ENCODE measurements around the gene BAZ2B.
"Not testable (repeated sequence)": the region's sequence is repeated elsewhere in the genome, so short reads cannot be mapped to it uniquely, and the experiment has no call there.

BAZ2B gene

DNA sequence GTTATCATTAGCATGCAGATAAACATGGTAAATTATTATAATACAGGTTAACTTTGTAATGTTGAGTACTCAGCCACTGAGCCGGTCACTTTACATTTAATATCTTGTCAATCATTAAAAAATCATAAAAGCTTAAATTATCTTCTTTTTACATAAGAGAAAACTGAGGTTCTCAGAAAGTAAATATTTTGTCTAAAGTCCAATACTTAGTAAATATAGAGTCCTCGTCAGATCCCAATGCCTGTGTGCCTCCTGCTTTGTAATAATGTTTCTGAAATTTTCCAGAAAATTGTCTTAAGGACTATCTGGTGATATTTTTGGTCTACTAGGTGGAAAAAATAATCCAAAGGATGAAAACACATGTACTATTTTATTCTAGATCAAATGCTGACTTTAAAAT lies 213.6 kb downstream of the BAZ2B start:
- no peak for FAIRE-seq

DNA sequence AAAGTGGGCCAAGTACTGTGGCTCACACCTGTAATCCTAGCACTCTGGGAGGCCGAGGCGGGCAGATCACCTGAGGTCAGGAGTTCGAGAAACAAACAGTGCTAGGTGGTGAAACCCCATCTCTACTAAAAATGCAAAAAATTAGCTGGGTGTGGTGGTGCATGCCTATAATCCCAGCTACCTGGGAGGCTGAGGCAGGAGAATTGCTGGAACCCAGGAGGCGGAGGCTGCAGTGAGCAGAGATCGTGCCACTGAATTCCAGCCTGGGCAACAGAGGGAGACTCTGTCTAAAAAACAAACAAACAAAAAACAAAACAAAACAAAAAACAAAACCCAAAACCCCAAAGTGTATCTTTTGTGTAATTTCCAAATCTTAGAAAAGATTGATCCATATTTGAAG lies 214.2 kb downstream of the BAZ2B start:
- not testable (repeated sequence) for FAIRE-seq

DNA sequence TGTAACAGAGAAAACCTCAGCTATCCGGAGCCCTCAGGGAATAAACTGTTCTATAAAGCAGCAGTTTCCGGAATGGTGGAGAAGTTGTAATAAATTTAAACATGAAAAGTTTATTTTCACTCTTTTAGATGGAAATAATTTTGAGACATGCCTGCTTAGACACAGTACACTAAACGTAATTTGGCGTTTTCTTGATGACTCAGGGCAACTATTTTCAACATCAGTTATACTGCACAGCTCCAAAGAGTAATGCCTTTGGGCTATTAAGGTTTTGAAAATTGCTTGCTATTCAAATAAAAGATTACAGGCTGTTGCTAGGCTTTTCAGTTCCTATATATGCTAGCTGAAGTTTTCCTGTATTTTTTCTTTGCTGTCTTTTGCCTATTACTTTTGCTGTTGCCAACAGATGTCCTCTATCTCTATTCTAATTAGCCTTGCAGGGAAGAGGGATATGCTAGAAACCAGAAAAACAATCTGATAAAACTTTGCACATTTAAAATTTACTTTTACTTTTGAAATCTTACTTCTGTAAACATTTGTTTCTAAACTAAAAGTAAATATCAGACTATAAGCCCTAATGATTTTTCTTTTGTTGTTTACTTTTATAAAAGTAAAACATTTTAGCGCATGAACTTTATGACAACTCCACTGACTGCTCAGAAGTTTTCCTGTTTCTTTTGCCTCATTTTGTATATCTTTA lies 216.5 kb downstream of the BAZ2B start:
- FAIRE-seq: peak; percentile 84

DNA sequence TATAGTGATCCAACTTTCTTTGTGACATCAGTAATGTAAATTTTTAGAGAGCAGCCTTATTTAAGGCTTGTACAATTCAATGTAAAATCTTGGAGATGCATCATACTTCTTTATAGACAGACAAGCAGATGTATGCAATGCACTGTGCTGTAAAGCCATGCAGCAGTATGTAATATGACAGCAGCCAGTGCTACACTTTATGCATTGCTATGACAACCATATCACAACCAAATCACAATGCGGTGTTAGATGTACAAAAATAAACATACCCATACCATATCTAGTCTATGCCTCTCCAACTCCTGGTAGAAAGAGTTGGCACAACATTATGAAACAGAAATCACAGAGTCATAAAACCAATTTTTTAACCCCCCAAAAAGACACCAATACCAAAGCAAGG lies 219.5 kb downstream of the BAZ2B start:
- FAIRE-seq: no peak

DNA sequence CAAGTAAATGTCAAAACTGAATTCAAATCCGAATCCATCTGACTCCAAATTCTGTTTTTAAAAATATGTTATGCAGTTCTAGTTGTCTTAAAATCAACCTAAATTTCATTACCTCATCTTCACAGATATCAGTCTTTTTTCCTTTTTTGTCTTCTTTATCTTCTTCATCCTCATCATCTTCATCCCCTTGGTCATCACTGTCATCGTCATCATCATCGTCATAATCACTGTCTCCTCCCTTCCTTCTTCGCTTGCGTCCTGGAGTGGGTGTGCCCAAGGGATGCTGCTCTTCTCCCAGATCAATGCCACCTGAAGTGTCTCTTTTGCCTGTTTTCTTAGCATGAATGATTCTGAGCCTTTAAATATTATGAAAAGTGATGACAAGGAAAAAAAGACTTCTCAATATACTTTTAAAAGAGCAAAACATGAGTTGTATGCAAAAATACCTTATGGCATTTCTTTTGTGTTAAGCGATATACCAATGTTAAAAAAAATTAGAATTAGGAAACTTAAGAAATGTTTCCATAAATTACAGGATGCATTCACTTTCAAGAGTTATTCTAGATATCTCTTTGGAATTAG lies 233.8 kb downstream of the BAZ2B start:
- no peak for FAIRE-seq

DNA sequence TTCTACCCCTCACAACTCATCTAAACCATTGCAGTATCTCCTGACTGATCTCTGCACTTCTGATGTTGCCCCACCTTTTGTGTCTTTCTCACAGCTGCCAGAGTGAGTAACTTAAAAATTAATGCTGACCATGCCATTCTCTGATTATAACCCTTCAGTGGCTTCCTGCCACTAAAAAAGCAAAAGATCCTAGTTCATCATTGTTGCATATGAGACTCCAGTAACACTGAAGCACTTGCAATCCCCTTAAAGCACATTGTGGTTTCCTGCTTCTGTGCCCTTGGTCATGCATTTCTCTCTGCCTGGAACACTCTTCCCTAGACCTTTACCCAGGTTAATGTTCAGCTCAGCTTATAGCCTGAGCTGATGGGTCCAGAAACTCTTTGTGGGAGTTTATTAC lies 234.8 kb downstream of the BAZ2B start:
- no peak for FAIRE-seq

DNA sequence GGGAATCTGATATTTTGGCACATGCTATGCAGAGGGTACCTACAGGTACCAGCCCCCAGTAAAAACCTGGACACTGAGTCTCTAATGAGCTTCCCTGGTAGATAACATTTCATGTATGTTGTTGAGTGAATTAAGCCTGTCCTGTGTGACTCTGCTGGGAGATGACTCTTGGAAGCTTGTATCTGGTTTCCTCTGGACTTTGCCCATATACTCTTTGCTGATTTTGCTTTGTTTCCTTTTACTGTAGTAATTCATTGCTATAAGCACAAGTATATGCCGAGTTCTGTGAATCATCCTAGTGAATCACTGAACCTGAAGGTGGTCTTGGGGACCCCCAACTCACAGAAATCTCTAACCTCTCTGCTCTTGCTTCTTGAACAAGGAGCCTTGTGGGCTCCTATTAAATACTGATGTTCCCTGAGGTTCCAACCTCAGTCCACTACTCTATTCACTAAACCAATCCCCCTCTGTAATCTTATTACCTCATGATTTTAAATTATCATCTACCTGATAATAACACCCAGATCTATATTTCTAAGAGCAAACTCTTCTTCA lies 235.6 kb downstream of the BAZ2B start:
- no peak for FAIRE-seq

DNA sequence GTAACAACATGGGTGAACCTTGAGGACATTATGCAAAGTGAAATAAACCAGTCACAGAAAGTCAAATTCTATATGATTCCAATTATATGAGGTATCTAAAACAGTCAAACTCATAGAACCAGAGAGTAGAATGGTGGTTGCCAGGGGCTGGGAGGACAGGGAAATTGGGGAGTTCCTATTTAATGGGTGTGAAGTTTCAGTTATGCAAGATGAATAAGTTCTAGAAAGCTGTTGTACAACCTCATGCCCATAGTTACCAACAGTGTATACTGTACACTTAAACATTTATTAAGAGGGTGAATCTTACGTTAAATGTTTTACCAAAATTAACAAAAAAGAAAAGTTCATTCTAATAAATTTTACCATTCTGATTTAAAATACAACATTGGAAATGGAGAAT lies 237.2 kb downstream of the BAZ2B start:
- FAIRE-seq: no peak

DNA sequence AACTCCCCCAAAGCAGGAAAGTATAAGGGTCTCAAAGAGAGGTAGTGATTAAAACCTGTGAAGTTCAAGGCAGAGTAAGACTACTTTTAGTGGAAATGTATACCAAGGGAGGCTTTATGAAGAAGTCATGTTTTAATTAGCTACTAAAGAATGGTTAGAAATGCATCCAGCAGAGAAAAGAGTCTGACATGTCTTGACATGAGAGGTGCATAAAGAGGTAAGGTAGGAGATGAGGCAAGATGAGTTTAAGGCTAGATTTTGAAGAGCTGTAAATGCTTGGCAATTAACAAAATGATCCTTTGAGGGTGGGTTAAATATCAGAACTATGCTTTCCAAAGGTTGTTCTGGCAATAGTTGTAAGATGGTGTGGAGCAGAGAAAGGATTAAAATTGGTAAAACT lies 241.1 kb downstream of the BAZ2B start:
- FAIRE-seq: no peak

DNA sequence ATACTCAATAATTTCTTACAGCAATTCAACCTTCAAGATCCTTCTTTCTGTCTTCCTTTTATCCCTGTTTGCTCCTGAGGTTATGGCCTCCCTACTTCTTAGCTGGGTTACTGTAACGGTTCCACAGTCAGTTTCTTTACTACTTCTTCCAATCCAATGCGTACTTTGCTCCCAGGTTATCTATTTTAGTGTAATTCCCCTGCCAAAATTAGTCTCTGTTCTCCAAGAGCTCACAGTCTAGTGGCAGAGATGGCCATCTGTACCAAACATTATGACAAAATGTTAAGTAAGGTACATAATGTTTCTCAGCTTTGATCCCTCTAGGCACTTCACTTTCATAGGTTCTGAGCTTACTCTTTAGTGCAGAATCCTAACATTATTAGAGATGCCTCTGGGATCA lies 244.8 kb downstream of the BAZ2B start:
- FAIRE-seq: no peak

DNA sequence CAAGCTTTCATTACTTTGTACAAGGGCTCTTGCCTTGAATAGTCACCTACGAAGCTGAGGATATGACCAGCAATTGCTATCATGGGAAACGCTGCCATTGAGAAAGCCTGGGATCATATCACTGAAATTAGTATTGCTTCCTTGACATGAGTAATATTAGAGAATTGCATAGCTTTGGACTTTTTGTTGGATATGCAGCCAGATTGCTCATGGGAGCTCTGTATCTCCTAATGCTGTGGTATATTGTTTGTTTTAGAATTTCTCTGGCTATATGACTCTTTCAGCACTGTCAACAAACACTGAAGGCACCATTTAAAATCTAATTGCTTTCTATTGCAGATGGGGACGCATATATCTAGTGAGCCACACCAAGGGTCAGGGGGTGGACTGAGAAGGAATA lies 249.8 kb downstream of the BAZ2B start:
- no peak for FAIRE-seq

DNA sequence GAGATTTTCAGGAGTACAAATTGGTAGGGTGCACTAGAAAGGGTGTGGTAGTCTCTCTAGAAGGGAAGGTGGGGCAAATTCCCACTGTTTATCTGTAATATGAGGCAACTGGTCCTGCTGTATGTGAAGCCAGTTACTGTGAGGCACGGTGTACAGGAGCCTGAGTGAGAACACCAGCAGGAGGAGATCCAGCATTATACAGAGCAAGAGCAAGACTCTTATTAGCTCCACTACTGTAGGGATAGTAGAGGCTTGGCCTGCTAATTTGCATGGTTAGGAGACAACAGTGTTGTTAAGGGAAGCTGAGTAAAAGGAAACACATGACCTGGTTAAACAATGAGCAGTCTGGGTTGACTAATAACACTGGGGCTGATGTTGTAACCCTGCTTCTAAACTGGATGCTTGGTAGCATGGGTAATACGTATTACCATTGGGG lies 253.5 kb downstream of the BAZ2B start:
- FAIRE-seq: no peak

DNA sequence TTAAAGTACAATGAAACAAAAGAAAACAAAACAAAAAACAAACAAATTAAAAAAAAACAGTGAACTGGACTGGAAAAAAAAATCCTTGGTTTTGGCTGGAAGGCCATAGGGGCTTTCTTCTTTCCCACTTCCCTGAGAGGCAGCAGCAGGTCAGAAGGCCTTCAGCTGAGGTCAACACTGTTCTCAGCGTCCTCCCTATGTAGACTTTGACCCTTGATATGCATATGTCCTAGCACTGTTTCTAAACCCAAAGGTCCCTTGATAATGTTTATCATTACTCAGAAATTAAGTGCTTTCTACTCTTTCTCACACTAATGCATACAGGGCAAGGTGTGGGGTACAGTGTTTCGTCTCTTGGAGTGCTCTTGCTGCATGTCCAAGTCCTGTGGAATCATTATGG lies 254.3 kb downstream of the BAZ2B start:
- no peak for FAIRE-seq

DNA sequence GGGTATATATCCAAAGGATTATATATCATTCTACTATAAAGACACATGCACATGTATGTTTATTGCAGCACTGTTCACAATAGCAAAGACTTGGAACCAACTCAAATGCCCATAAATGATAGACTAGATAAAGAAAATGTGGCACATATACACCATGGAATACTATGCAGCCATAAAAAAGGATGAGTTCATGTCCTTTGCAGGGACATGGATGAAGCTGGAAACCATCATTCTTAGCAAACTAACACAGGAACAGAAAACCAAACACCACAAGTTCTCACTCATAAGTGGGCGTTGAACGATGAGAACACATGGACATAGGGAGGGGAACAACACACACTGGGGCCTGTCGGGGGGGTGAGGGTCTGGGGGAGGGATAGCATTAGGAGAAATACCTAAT lies 254.7 kb downstream of the BAZ2B start:
- FAIRE-seq: not testable (repeated sequence)

DNA sequence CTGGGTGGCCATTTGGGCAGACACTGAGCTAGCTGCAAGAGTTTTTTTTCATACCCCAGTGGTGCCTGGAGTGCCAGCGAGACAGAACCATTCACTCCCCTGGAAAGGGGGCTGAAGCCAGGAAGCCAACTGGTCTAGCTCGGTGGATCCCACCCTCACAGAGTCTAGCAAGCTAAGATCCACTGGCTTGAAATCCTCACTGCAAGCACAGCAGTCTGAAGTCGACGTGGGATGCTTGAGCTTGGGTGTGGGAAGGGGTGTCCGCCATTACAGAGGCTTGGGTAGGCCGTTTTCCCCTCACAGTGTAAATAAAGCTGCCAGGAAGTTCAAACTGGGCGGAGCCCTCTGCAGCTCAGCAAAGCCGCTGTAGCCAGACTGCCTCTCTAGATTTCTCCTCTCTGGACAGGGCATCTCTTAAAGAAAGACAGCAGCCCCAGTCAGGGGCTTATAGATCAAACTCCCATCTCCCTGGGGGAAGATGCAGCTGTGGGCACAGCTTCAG lies 260.2 kb downstream of the BAZ2B start:
- FAIRE-seq: no peak

DNA sequence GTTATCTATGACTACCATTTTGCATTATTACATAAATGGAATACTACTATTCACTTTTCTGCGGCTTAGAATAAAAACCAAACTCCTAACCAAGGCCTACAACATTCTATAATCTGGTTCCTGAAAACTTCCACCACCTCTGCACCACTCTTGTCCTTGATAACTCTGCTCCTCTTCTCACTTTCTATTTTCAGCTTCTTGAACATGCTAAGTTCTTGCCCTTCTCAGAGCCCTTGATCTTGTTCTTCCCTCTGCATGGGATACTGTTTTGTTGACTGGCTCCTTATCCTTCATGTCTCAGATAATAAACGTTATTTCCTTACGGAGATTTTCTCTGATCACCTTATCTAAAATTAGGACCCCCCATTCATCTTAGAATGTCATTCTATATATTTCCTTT lies 264.4 kb downstream of the BAZ2B start:
- FAIRE-seq: no peak

DNA sequence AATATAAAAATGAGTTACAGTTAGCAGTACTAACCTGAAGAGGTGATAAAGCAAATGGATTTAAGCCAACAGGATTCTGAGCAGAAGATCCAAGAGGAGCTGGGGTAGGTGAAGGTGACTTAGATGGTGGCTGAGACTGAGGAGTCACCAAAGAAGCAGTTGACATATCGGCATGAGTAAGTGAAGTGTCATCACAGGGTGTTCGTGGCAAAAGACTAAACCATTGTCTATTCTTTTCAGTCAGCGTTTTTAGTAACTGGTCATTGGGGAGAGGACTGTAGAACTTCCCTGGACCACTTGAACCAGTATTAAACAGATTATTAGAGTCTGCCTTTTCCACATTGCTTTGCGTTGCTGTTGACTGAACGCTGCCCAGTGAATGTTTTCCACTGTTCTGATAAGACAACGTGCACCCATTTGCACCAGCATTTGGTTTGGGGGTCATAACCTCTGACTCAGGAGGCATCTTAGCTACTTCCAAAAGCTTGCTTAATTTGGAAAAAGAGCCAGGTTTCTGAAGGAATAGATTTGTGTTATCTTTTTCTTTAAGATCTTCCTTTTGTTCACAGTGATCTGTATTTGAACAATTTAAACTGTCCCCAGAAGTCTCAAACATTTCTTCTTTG lies 266.6 kb downstream of the BAZ2B start:
- FAIRE-seq: no peak

DNA sequence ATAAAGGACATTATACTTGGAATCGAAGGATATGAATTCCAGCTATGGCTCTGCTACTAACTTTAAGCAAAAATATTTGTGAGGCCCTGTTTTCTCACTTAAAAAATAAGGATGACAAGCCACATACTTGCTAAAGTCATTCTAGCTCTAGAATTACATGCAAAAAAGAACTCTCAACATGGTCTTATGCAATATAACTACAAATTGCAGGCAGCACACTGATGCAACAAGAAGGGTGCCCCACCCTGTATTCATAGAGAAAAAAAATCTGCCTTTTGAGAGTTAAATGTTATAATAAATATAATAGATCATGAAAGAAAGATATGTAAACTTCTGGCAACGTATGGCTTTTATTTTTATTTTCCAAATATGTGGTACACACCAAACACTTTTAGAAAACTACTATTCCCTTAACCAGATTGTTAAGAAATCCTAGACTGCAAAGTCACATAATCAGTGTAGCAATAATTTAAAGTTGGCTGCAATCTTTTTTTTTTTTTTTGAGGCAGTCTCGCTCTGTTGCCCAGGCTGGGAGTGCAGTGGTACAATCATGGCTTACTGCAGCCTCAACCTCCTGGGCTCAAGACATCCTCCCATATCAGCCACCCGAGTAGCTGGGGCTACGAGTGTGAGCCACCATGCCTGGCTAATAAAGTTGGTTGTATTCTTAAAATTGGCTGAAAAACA lies 289.6 kb downstream of the BAZ2B start:
- FAIRE-seq: no peak

DNA sequence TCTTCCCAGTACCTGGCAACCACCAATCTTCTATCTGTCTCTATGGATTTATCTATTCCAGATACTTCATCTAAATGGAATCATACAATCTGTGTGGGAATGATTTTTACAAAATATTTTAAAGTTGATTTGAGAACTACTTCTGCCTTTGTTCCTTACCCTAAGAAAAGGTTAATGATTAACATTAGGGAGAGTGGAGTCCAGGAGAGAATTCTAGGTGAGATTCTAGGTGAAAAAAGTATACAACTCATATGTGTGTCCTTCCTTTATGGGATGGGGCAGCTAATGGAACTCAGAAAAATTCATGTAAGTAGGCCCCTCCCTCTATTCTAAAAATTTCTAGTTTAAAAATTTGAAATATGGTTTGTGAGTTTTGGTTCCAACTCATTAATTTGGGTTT lies 293.9 kb downstream of the BAZ2B start:
- FAIRE-seq: no peak

DNA sequence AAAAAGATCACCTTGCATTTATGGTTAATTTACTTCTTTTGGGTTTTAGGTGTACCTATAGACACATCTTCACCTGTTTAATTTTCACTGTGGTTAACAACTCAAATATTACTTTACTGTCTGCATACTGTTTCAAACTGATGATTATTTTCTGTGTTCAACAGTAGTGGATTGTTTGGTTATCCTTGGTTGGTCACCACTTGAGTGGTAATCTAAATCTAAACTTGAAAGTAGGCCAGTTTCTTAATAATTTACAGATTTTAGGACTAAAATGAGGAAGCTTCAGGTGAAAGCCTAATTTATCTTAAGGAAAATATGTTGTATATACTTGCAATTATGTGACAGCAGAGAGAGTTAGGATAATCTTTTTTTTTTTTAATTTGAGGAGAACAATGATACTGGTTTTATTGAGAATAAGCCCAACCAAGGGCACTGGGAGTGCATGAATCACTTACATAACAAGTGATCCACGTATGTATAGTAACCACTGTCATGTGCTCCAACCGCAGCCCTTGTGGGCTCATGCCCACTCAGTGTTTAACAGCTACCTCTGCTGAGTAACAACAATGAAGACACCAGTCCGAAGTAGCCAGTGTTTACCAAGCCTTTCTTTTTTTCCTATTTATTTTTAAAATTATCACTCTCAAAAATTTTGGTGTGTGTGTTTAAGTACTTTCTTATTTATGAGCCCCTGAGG lies 298.8 kb downstream of the BAZ2B start:
- FAIRE-seq: no peak

DNA sequence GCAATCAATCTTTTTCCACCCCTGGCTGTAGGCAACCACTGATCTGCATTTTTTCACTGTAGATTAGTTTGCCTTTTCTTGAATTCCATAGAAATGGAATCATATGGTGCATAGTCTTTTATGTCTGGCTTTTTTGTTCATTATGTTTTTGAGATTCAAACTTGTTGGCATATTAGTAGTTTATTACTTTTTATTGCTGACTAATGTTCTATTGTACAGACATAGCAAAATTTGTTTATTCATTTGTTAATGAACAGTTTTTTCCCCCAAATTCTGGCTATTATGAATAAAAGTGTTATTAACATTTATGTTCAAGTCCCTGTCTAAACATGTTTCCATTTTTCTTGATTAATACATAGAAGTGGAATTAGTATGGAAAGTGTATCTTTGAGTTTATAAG lies 308.4 kb downstream of the BAZ2B start:
- no peak for FAIRE-seq

DNA sequence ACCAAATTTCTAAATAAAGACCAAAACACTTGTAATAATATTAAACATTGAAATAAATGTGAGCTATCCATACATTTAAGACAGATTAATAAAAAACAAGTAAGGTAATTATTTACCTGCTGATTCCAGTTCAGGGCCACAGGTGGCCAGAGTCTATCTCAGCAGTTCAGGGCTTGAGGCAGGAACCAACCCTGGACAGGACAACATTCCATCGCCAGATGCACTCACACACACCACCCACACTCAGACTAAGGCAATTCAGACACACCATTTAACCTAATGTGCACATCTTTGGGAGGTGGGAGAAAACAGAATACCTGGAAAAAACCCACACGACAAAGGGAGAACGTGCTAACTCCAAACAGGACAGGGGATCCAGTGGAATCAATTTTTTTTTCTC lies 315.8 kb downstream of the BAZ2B start:
- no peak for FAIRE-seq

DNA sequence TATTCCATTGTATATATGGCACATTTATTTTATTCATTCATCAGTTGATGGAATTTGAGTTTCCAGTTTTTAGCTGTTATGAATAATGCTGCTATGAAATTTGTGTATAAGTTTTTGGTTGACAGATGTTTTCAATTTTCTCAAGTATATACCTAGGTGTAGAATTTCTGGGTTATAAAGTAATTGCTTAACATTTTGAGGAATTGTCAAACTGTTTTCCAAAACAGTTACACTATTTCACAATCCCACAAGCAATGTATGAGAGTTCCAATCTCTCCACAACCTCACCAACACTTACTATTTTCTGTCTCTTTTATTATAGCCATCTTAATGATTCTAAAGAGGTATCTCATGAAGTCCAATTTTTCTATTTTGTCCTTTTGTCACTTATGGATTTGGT lies 317.4 kb downstream of the BAZ2B start:
- no peak for FAIRE-seq
